Nephron (organoid): Measurements from ENCODE around the gene TESPA1.

ENCODE experiments used
- H3K27ac Mint-ChIP-seq, 3 experiments: 2 replicates each; pipeline ENCODE4 v1.8.0; 2020; ENCODE audit warnings: mixed read lengths in 3 of 3, mild to moderate bottlenecking in 2 of 3, moderate library complexity in 1 of 3
- H3K27me3 Mint-ChIP-seq: 2 replicates; pipeline ENCODE4 v1.8.0; 2021; ENCODE audit warnings: low read depth, mild to moderate bottlenecking, moderate library complexity, mixed read lengths
- H3K36me3 Mint-ChIP-seq: 2 replicates; pipeline ENCODE4 v1.8.0; 2020; ENCODE audit warnings: low read depth, mixed read lengths
- H3K4me1 Mint-ChIP-seq: 2 replicates; pipeline ENCODE4 v1.8.0; 2020; ENCODE audit warnings: mixed read lengths
- H3K4me3 Mint-ChIP-seq, 3 experiments: 2 replicates each; pipeline ENCODE4 v1.8.0; 2020; ENCODE audit warnings: mild to moderate bottlenecking in 3 of 3, mixed read lengths in 3 of 3, moderate library complexity in 2 of 3
- H3K9me3 Mint-ChIP-seq: 2 replicates; pipeline ENCODE4 v1.8.0; 2020; ENCODE audit warnings: mixed read lengths
- CTCF ChIP-seq, 3 experiments: fragments of 200-600 bp; sonication (generic); IDR thresholded peaks; one replicate each; pipeline ENCODE4 v1.5.0; 2021; ENCODE audit warnings: antibody characterized with exemption in 3 of 3; ENCODE audit not compliant: unreplicated experiment in 3 of 3

Gene TESPA1

GRCh38 chr12:54940727-54941315 is 43.7 kb downstream of the TESPA1 start:
- H3K4me1 Mint-ChIP-seq: no peaks in the 10 kb centered on the region
- H3K9me3 Mint-ChIP-seq: no peaks in the 10 kb centered on the region
- no peaks in the 10 kb centered on the region for H3K36me3 Mint-ChIP-seq
- no peak overlapping the region for H3K27ac Mint-ChIP-seq
- H3K4me3 Mint-ChIP-seq: no peak overlapping the region
- TF ChIP-seq CTCF (IDR thresholded peaks at IDR 0.05; ENCODE audit: unreplicated experiment in 3 of 3): no peak
- peaks cover 4% of the 10 kb centered on the region for H3K27me3 Mint-ChIP-seq

DNA sequence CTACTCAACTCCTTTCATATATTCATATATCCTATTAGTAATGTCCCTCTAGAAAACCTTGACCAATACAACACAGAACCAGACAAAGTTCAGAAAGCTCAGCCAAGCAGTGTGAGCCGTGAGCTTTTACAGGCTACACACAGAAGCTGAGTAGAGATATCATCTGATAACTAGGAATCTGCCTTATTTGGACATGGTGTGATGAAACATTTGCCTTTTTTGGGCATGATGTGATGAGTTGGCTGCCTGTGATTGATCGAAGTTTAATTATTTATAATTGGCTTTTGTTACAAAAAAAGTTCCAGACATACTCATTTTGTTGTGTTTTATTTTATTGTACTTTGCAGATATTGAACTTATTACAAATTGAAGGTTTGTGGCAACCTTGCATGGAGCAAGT is 46.6 kb downstream of the TESPA1 start:
- no peaks in the 10 kb centered on the region for H3K36me3 Mint-ChIP-seq
- H3K4me3 Mint-ChIP-seq: no peak overlapping the region
- H3K4me1 Mint-ChIP-seq: no peaks in the 10 kb centered on the region
- no peak for TF ChIP-seq CTCF (IDR thresholded peaks at IDR 0.05; ENCODE audit: unreplicated experiment in 3 of 3)
- H3K27me3 Mint-ChIP-seq: peaks cover 4% of the 10 kb centered on the region
- no peak overlapping the region for H3K27ac Mint-ChIP-seq
- H3K9me3 Mint-ChIP-seq: no peaks in the 10 kb centered on the region

DNA sequence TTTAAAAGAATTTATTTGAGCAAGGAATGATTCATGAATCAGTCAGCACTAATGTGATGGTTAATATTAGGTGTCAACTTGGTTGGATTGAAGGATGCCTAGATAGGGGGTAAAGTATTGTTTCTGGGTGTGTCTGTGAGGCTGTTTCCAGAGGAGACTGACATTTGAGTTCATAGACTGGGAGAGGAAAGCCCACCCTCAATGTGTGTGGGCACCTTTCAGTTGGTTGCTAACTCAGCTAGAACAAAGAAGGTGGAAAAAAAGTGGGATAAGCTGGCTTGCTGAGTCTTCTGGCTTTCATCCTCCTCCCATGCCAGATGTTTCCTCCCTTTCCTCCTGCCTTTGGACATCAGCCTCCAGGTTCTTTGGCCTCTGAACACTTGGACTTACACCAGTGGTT is 47.2 kb downstream of the TESPA1 start:
- Mint-ChIP-seq H3K27ac (no peak overlapping the region), H3K4me1 (no peaks in the 10 kb centered on the region), H3K9me3 (no peaks in the 10 kb centered on the region), H3K27me3 (peaks cover 4% of the 10 kb centered on the region), H3K36me3 (no peaks in the 10 kb centered on the region), H3K4me3 (no peak overlapping the region)
- no peak for TF ChIP-seq CTCF (IDR thresholded peaks at IDR 0.05; ENCODE audit: unreplicated experiment in 3 of 3)

DNA sequence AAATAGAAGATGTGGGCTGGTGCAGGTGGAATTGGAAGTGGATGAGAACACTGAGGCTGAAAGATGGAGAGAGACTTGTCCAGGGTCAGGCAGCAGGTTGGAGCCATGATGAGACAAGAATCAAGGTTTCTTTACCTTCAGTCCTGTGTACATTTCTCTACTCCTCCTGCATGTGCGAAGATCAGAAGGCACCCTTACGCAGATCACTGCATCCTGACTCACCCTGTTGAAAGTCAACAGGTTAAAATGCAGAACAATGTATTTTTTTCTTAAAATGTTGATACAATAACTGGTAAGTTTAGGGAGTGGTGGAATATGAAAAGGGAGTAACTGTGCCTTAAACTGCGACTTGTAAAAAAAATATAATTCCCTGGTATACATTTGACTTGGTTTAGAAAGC is 47.8 kb downstream of the TESPA1 start:
- no peaks in the 10 kb centered on the region for H3K4me1 Mint-ChIP-seq
- no peak overlapping the region for H3K4me3 Mint-ChIP-seq
- H3K27ac Mint-ChIP-seq: no peak overlapping the region
- H3K27me3 Mint-ChIP-seq: peaks cover 4% of the 10 kb centered on the region
- TF ChIP-seq CTCF (IDR thresholded peaks at IDR 0.05; ENCODE audit: unreplicated experiment in 3 of 3): no peak
- H3K36me3 Mint-ChIP-seq: no peaks in the 10 kb centered on the region
- H3K9me3 Mint-ChIP-seq: no peaks in the 10 kb centered on the region

DNA sequence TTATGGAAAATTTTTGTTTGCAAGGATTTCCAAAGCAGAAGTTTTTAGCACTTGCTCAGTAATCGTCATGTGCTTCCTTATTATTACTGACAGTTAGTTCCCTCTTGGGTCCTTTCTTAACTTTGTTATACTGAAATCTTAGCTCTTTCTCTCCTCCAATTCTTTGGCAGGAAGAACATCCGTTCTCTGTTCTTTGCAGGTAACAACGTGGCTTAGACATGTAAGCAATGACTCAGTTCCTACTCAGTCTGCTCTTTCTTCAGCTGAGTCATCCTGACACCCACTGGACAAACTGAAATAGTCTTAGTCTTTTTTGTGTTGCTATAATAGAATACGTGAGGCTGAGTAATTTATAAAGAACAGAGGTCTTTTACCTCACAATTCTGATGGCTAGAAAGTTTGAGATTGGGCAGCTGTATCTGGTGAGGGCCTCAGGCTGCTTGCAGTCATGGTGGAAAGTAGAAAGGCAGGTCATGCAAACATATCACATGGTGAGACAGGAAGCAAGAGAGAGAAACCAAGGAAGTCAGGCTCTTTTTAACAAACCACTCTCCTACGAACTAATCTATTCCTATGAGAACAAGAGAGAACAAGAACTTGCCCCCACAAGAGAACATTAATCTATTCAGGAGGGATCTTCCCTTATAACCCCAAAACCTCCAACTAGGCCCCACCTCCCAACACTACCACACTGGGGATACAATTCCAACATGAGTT is 49.2 kb downstream of the TESPA1 start:
- H3K9me3 Mint-ChIP-seq: peaks cover 7% of the 10 kb centered on the region
- no peaks in the 10 kb centered on the region for H3K27me3 Mint-ChIP-seq
- H3K36me3 Mint-ChIP-seq: no peaks in the 10 kb centered on the region
- no peaks in the 10 kb centered on the region for H3K4me1 Mint-ChIP-seq
- H3K27ac Mint-ChIP-seq: no peak overlapping the region
- TF ChIP-seq CTCF (IDR thresholded peaks at IDR 0.05; ENCODE audit: unreplicated experiment in 3 of 3): no peak
- no peak overlapping the region for H3K4me3 Mint-ChIP-seq

DNA sequence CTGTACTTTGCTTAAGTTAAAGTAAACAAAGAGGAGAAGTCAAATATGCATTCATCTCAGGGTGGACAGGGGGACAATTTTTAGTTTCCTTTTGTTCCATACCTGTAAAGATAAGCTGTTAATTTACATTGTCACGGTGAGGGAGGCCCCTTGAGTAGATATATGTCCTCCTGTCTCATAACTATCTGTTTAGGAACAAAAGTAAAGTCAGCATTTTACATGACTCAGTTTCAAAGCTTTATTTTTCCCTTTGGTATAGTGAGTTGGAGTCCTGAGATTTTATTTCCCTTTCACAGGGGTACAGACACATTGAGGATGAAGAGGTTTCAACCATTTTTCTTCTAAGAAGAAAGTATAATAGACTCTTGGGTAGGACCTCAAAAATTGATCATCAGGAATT is 50.1 kb downstream of the TESPA1 start:
- Mint-ChIP-seq H3K27ac (no peak overlapping the region), H3K4me1 (no peaks in the 10 kb centered on the region), H3K36me3 (peaks cover 4% of the 10 kb centered on the region), H3K27me3 (no peaks in the 10 kb centered on the region), H3K4me3 (no peak overlapping the region), H3K9me3 (peaks cover 14% of the 10 kb centered on the region)
- no peak for TF ChIP-seq CTCF (IDR thresholded peaks at IDR 0.05; ENCODE audit: unreplicated experiment in 3 of 3)
